ENCODE measurements around the gene IFT122. TPM values are rescaled to one million over a fixed set of nuclear protein-coding genes. Genes with fewer than 3 reads are reported as not detected.
A peak's percentile ranks its signal among the peaks of the same experiment; 100 is the strongest.

Gene IFT122
- total RNA-seq, 1 donor from 2014 or later: 22.0 TPM

DNA sequence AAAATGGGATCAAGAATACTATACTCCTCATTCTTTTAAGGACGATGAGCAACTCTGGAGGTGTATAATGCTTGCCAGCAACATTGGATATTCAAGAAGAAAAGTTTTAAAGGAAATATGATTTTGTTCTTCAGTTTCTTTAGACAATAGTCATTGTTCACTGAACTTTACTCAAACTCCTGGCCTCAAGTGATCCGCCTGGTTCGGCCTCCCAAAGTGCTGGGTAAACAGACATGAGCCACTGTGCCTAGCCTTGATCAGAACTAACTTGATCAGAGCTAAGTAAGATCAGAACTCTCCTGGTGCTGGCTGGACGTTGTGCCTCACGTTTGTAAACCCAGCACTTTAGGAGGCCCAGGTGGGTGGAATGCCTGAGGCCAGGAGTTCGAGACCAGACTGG lies 24.2 kb upstream of the IFT122 start:
- DNase-seq (ENCODE audit: low read depth, low spot score): no peak

DNA sequence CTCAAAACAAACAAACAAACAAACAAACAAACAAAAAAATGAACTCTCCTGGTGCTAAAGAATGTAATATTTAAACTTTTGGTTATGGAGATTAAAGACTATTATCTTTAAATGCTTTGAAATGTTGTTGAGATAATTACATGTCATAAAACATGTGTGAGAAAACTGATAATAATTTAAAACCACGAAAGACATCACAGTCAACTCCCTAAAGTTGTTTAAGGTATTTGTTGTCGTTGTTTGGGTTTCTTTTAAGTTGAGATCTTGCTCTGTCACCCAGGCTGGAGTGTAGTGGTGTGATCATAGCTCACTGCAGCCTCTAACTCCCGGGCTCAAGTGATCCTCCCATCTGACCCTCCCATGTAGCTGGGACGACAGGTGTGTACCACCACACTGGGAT lies 23.6 kb upstream of the IFT122 start:
- no peak for DNase-seq (ENCODE audit: low read depth, low spot score)

DNA sequence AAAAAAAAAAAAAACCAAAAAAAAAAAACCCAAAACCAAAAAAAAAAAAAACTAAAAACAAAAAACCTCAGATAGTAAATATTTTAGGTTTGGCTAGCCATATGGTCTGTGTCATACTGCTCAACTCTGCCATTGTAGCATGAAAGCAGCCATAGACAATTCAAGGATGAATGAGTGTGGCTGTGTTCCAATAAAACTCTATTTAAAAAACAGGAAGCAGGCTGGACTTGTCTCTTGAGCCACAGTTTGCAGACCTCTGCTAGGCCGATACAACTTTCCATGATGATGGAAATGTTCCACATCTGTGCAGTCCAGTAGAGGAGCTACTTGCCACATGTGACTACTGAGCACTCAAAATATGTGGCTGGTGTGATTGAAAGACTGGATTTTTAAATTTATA lies 22.7 kb upstream of the IFT122 start:
- peak; percentile 75 for DNase-seq (ENCODE audit: low read depth, low spot score)

DNA sequence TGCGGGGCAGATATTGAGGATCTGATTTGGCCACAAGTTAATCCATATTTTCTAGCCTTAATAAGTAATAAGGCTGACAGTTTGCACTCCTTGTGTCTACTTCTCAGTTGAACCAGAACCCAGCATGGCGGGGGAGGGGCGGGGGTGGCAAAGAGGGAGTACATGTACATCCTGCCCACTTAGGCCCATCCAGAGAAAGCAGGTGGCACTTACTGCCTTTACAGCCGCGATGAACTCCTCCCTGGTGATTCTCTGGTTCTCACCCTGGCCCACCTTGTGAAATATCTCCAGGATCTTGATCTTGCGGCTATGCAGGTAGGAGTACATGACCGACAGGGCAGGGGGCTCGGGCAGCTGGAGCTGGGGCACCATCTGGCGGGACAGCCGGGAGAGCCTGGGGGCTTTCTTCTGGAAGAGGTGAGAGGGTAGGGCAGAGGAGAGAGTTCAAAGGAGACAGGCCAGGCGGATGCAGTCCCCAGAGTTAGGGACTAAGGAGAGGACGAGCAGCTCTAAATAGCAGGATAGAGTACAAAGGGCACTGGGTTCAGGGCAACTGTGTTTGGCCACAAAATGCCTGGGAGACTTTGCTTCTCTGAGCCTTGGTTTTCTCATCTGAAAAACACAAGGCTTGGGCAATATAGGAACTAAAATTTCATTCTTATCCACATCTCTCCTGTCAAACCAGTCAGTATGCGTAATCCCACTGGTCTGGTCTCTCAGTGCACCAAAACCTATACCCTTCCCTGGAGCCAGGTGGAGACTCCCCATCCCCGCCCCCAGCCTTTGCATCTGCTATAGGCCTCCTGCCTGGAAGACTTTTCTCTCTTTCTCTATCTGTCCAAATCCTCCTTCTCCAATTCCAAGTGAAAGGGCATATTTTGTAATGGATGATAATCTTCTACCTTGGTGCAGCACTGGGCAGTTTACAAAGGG lies 21.7 kb upstream of the IFT122 start:
- DNase-seq (ENCODE audit: low read depth, low spot score): no peak

DNA sequence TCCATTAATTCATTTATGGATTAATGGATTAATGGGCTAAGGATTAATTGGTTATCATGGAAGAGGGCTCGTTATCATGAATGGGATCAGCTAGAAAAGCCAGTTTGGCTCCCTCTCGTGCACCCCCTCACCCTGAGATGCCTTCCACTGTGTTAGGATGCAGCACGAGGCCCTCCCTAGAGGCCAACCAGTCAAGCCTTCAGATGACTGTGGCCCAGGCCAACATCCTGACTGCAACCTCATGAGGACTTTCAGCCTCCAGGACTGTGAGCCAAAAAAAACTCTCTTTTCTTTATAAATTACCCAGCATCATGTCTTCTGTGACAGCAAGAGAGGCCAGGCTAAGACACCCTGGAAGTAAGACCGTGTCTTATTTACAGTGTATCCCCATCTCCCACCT lies 20.5 kb upstream of the IFT122 start:
- DNase-seq (ENCODE audit: low read depth, low spot score): no peak

DNA sequence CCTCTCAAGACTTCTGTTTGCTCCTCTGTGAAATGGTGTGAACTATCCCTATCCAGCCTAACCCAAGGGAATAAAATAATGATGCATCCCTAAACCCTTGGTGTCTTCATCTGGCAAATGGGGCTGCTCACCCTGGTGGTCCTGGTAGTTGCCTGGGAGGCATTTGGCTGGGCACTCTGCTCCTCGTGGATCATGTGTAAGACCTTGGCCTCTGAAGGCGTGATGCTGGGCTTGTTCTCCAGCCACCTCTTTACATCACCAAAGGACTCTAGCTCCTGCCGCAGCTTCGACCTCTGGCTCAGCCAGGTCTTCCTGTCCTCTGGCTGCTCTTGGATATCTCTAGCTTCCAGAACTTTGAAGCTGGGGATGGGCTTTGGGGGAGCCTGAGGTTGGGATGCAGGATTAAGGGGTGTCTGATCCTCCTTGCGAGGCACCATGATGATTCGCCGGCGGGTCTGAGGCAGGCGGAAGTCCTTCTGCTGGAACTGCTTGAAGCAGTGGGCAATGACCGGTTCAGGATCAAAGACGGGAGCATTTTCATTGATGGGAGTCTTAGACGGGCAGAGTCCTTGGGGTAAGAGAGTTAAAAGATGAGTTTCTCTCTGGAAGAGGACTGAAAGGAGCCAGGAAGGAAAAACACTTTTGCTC lies 18.7 kb upstream of the IFT122 start:
- no peak for DNase-seq (ENCODE audit: low read depth, low spot score)

DNA sequence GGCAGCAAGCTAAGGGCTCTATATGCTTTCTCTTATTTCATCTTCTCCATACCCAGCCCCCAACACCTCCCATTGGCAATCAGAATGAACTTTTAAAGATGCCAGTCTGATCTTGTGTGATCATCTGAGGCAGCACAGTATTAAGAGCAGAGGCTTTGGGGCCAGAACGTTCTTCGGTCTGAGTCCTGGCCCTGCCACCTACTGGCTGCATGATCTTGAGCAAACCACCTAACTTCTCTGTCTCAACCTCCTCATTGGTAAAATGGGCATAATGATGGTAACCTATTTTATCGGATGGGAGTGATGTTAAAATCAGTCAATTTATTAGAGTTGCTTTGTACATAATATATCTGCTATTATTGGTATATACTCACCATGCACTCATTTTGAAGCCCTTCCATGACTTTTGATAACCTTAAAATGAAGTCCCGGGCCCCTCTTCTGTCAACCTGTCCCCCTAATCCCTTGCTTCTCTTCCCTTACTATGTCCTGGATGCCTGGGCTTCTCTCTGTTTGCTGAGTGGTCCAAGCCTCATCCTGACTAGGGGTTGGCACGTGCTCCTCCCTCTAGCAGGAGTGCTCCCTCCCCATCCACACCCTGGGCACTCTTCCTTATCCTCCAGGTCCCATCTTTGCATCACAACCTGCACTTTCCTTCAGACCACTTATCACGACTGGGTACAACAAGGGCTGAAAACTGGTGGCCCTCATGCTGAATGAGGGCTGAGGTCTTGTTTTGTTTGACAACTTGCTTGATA lies 17.9 kb upstream of the IFT122 start:
- DNase-seq (ENCODE audit: low read depth, low spot score): no peak

DNA sequence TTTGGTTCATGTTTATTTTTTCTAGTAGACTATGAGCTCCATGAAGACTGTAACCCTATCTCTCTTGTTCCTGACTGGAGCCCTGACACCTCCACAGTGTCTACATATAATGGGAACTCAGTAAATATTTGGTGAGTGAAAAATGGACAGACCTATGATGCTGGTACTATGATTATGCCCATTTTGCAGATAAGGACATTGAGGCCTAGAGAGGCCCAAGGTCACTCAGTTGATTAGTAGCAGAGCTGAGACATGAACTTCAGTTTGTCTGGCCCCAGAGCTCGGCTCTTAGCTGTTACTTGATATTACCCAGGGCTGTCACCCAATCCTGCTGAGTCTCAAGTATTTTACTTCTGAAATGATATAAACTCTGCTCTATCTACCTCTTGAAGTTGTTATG lies 17.1 kb upstream of the IFT122 start:
- DNase-seq (ENCODE audit: low read depth, low spot score): no peak

DNA sequence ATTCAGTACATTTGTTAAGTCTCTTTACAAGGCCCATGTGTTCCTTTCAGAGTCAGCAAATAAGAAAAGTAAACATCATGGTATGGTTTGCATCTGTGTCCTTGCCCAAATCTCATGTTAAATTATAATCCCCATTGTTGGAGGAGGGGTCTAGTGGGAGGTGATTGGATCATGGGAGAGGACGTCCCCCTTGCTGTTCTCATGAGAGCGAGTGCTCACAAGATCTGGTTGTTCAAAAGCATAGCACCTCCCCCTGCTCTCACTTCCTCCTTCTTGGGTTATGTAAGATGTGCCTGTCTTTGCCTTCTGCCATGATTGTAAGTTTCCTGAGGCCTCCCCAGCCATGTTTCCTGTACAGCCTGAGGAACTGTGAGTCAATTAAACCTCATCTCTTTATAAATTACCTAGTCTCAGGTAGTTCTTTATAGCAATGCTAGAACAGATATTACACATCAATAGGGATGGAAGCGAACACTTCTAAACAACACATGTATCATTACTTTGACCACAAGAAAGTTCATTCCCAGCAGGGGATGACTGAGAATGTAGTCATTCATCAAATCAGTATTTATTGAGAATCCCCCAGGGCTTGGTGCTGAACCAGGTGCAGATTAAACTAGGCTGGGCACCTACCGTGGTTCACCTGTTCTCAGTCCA lies 15.7 kb upstream of the IFT122 start:
- no peak for DNase-seq (ENCODE audit: low read depth, low spot score)

DNA sequence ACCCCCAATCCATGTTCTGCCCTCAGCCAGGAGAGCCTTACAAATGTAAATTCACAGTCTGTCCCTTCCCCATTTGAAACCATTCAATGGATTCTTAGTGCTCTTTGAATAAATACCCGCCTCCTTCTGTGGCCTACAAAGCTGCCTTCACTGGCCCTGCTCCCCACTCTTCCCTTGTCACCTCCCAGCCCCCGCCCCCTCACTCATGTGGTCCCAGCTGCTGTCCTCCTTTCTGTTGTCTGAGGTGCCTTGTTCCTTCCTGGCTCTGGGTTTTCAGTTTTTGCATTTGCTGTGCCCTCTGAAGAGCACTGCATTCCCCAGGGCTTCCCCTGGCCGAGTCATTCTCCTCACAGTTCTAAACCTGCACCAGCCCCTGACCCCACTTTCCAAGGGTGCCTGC lies 14.8 kb upstream of the IFT122 start:
- DNase-seq (ENCODE audit: low read depth, low spot score): no peak

DNA sequence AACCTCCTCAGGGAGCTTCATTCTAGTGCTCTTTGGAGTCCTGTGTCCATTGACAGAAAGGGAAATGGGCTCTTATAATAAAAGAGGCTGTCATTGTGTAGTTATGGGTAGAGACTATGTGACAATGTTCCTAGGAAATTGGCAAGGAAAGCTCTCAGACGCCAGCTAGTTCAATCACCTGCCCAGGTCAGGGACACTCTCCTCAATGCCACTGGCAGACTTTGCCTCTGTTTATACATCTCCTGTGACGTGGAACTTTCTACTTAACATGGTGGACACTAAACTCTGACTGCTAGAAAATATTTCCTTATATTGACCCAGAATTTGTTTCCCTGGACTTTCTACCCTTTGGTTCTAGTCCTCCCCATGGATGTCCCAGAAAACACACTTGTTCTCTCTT lies 14.4 kb upstream of the IFT122 start:
- DNase-seq (ENCODE audit: low read depth, low spot score): no peak

DNA sequence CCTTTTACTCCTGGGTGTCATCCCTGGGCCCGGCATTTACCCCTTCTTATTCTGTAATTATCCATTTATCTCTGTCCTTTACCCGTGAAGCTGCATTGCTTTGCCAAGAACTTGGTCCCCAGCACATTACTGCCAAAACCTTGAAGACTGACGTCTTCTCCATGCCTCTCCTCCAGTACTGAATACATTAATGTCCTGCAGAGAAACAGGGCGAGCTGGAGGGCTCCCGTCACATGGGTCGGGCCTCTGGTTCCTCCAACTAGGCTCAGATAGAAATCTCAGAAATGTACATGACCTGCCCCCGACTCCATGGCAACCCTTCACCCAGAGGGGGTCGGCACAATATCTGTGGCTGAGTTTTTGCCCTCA lies 12.0 kb upstream of the IFT122 start:
- no peak for DNase-seq (ENCODE audit: low read depth, low spot score)

DNA sequence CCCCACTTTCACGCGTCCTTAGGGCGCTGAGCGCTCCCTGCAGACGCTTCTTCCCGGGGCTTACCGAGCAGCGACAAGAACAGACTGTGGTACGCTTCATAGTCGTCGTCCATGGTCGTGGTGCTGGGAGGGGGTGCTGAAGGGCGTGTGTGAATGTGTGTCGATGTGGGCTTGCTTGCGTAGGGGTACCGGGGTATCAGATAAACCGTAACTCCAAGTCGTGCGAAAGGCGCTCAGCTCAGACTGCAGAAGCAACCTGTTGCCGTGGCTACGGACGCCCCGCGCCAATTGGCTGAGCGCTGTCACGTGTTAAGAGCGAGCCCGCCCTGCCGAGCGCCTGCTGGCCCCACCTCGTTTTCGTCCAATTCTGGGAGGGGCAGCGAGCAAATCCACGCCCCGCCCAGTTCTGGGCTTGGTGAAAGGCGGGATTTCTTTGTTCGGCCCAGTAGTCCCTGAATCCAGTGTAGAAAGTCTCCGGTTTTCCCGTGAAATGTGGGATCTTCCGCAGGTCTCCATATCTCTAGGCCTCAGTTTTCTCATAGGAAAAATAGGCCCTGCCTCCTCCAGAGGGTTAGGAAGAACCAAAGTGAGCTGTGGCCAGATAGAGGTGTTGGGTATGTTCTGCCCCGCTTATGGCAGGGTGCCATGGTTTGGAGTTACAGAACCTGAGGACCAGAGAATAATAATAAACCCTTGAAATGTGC lies 11.5 kb upstream of the IFT122 start, which contains the start of gene EFCAB12:
EFCAB12 (minus strand) TSS at position 261 of the 704 bp plus-strand sequence; CDS start at position 113, 148 bp downstream.
- DNase-seq (ENCODE audit: low read depth, low spot score): peak; percentile 69

DNA sequence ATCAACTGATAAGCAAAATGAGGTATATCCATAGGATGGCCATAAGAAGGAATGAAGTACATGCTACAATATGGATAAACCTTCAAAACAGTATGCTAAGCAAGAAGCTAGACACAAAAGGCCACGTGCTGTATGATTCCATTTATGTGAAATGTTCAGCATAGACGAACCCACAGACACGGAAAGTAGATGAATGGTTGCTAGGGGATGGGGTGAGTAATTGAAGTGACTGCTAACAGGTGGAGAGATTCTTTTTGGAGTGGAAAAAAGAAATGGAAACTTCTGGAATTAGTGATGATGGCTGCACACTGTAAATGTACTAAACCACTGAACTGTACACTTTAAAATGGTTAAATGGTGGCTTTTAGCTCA lies 11.0 kb upstream of the IFT122 start:
- DNase-seq (ENCODE audit: low read depth, low spot score): no peak

DNA sequence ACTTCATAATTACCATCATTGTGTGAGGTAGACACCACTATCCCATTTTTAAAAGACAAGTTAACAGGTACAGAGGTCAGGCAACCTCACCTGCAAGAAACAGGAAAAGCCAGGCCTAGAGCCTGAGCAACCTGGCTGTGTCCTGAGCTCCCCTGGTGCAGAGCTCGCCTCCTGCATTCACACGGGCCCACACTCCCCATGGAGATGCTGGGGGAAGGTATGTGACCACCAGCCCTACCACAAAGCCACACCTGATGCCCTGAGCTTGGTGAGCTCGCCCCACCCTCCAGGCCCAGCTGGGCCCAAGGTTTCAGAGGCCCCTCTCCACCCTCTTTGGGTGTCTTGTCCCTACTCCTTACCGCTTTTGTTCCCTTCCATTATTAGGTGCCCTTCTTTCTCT lies 10.4 kb upstream of the IFT122 start:
- no peak for DNase-seq (ENCODE audit: low read depth, low spot score)

DNA sequence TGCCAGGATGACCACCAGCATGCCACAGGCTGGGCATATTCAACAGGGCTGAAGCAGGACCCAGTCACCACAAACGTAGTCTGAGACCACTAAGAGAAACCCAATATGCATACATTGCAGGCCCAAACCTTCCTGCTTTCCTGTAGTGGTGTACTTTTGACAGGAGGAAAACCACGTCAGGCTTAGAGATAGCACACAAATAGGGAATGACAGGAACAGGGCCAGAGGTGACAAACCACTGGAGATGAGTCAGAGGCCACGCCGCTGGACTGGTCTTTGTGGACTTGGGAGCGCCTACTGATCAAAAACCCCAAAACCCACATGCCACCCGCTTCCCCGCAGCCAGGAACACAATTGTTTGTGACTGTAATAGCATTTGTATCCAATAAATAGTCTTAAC lies 8.0 kb upstream of the IFT122 start:
- no peak for DNase-seq (ENCODE audit: low read depth, low spot score)

DNA sequence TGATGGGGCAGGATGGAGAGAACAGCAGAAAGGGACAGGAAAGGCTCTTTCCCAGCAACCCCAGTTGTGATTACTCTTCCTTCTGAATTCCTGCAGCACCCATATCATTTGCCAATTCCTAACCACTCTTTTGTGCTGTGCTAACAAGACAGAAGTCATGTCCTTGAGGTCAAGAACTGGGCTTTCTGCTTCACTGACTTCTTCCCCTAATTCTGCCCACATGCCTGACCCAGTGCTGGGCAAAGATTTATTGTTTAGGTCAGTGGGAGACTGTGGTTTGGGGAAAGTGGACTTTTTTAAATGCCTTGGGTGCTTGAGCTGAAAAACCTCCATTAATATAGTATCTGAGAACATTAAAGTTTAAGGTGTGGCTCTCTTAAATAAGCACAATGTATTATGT lies 7.4 kb upstream of the IFT122 start:
- DNase-seq (ENCODE audit: low read depth, low spot score): no peak

DNA sequence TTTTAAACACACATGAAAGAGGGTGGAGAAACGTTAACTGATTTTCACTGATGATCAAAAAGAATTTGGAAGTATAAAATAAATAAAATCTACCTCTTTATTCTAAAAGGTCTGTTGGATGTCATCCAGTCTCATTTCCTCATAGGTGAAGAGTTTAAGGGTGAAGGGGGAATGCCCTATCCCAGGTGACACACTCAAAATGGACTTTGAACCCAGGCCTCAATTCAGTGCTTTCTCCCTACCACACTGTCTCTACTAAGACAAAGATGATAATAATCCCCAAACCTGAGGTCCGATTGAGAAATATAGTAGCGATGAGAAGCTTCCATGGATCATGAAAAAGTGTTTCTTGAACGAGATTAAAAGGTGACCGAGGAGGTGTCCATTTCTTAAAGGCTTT lies 6.5 kb upstream of the IFT122 start:
- DNase-seq (ENCODE audit: low read depth, low spot score): no peak

DNA sequence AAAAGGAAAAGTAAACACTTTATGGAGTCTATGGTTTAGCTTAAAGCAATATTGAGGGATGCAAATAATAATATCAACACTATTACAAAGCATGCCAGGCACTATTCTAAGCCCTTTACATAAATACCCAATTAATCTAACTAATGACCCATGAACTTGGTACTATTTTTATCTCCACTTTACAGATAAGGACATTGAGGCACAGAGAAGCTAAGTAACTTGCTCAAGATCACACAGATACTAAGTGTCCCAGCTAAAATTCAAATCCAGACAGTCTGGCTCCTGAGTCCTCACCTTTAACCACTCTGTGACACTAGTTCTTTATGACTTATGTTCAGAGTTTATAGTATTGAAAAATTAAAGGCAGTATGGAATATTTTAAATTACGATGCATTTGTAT lies 5.9 kb upstream of the IFT122 start:
- no peak for DNase-seq (ENCODE audit: low read depth, low spot score)

DNA sequence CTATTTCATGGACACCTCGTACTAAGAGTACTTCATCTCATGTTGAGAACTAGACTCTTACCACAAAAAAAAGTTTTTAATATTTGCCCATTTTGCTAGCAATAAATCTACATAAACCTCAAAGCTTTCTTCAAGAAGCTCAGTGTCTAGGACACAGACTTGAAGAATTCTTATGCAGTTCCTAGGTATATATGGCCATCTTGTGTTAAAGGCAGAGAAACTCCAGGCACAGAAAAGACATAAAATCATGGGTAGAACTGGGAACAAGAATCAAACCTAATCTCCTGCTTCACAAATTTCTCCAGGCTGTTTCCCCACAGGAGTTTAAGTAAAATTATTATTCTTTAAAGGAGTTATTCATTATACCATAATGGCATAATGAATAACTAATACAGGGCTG lies 4.7 kb upstream of the IFT122 start:
- no peak for DNase-seq (ENCODE audit: low read depth, low spot score)

DNA sequence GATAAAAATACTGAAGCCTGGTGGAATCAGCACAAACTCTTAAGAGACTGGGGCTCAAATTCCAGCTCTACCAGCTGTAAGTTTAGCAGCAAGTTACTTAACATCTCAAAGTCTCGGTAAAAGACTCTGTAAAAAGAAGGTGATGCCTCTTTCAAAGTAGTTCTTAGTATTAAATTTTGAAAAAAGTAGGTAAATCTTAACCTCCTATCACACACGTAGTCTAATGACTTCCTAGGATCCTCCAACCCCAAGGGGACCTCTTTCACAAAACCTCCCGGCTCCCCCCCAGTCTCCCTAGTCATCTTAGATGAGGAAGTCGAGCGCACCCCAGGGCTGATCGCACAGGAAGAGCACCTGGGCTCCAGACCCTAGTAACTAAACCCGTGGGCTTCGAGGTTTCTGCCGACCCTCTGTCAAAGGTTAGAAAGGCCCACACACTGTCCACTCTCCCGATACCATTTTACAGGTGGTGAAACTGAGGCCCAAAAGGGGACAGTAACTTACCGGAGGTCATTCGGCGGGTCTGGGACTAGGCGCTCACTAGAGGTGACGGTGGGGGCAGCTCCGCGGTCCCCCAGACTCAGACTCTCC lies 703 bp upstream of the IFT122 start:
- DNase-seq (ENCODE audit: low read depth, low spot score): no peak

All from pulmonary artery endothelial cell (primary cell).